Measurements from ENCODE around the gene ZSCAN31. TPM values are rescaled to one million over a fixed set of nuclear protein-coding genes. Genes with fewer than 3 reads are reported as not detected.

Gene ZSCAN31
- total and polyA plus RNA-seq, 7 donors: 1.8 to 10.8 (median 4.8) TPM

- ATAC-seq (no peak), DNase-seq (no peak)
- H3K9me3 ChIP-seq: no peaks in the 10 kb centered on the region
- no peak overlapping the region for H3K4me3 ChIP-seq
- H3K36me3 ChIP-seq (ENCODE audit: insufficient read depth in 1 of 2, low read depth in 1 of 2): no peaks in the 10 kb centered on the region
- no peaks in the 10 kb centered on the region for H3K4me1 ChIP-seq
- no peak overlapping the region for H3K27ac ChIP-seq
- TF ChIP-seq CTCF (IDR thresholded peaks at IDR 0.05): no peak
- intact Hi-C loops (cut with DNase I): no loop called here
- WGBS, 3 donors: 51 to 55% (median 53%) methylated on average over 1 of the region's 1 CpG
- peaks cover 0 to 4% (median 0%) of the 10 kb centered on the region in 3 donors for H3K27me3 ChIP-seq (ENCODE audit: insufficient read depth in 3 of 3, low read length in 2 of 3)
Observed at GRCh38 chr6:28343898-28344677, 8.1 kb upstream of the ZSCAN31 start.

- intact Hi-C loops (cut with DNase I): no loop called here
- no peak for ATAC-seq
Observed at GRCh38 chr6:28340310-28341095, 4.6 kb upstream of the ZSCAN31 start.

GRCh38 chr6:28337121-28337520 is 1.2 kb upstream of the ZSCAN31 start:
- ATAC-seq: no peak
- H3K4me3 ChIP-seq: peak overlapping the region; percentile 90
- DNase-seq: no peak
- intact Hi-C loops (cut with DNase I): loop anchor here in 1 of 2 donors (5.0 kb wide), 2 partner anchors 55 to 200 kb away; partner anchors contain the start of gene PGBD1
- peak overlapping the region; percentile 96 for H3K27ac ChIP-seq
- TF ChIP-seq CTCF (IDR thresholded peaks at IDR 0.05): no peak
- H3K4me1 ChIP-seq: peaks cover 8% of the 10 kb centered on the region
- no peaks in the 10 kb centered on the region for H3K27me3 ChIP-seq (ENCODE audit: insufficient read depth in 3 of 3, low read length in 2 of 3)
- H3K9me3 ChIP-seq: no peaks in the 10 kb centered on the region
- no peaks in the 10 kb centered on the region for H3K36me3 ChIP-seq (ENCODE audit: insufficient read depth in 1 of 2, low read depth in 1 of 2)

More at GRCh38 chr6:28340310-28341095, 4.6 kb upstream of the ZSCAN31 start:
- H3K27ac ChIP-seq: no peak overlapping the region
- peaks cover 0 to 2% (median 0%) of the 10 kb centered on the region in 3 donors for H3K27me3 ChIP-seq (ENCODE audit: insufficient read depth in 3 of 3, low read length in 2 of 3)
- H3K36me3 ChIP-seq (ENCODE audit: insufficient read depth in 1 of 2, low read depth in 1 of 2): no peaks in the 10 kb centered on the region
- TF ChIP-seq CTCF (IDR thresholded peaks at IDR 0.05): no peak
- H3K9me3 ChIP-seq: no peaks in the 10 kb centered on the region
- H3K4me3 ChIP-seq: no peak overlapping the region
- peaks cover 8% of the 10 kb centered on the region for H3K4me1 ChIP-seq
- DNase-seq: no peak
- 80 to 85% (median 84%) methylated on average over 1 of the region's 1 CpG for WGBS, 3 donors

- DNase-seq: no peak
- Histone ChIP-seq H3K27ac (peak overlapping the region; percentile 96), H3K36me3 (ENCODE audit: insufficient read depth in 1 of 2, low read depth in 1 of 2) (peaks cover 0 to 5% of the 10 kb centered on the region in 2 donors), H3K4me3 (peak overlapping the region; percentile 90), H3K4me1 (peaks cover 8% of the 10 kb centered on the region), H3K27me3 (ENCODE audit: insufficient read depth in 3 of 3, low read length in 2 of 3) (no peaks in the 10 kb centered on the region), H3K9me3 (no peaks in the 10 kb centered on the region)
- ATAC-seq: peak in 2 of 4 donors; percentile 27 to 34
- TF ChIP-seq CTCF (IDR thresholded peaks at IDR 0.05): no peak
- WGBS, 3 donors: 12 to 15% (median 13%) methylated on average over 24 of the region's 24 CpGs
- intact Hi-C loops (cut with DNase I): loop anchor here (1.0 to 5.0 kb wide), 3 partner anchors 15 to 199 kb away; partner anchors contain the start of gene PGBD1 (in 1 of the 2)
Observed at GRCh38 chr6:28336284-28337120, 554 bp upstream of the ZSCAN31 start.
